K562 (cell line): Measurements from ENCODE around the gene NR1D2. TPM values are rescaled to one million over a fixed set of nuclear protein-coding genes. Genes with fewer than 3 reads are reported as not detected.

Source experiments
- ASH1L ChIP-seq: fragments of 450-650 bp; IDR thresholded peaks from 2 replicates; pipeline ENCODE4 v1.6.1; 2018; ENCODE audit warnings: borderline replicate concordance, mild to moderate bottlenecking, low read depth; ENCODE audit not compliant: partially characterized antibody
- ATF4 ChIP-seq: fragments of 450-650 bp; formaldehyde crosslinking; IDR thresholded peaks from 2 replicates; pipeline ENCODE4 v1.4.0; 2022; ENCODE audit warnings: mild to moderate bottlenecking, moderate library complexity
- BMI1 ChIP-seq: fragments of 150-350 bp; IDR thresholded peaks from 2 replicates; pipeline ENCODE4 v1.6.1; 2014; ENCODE audit warnings: low read length
- CEBPG ChIP-seq, 3 experiments: fragments of 200-800 bp in 1 of 3; sonication (Bioruptor generic) in 1 of 3; sonication (generic) in 1 of 3; formaldehyde crosslinking in 1 of 3; IDR thresholded peaks in 2 of 3; conservative IDR thresholded peaks in 1 of 3; 2 replicates each; pipeline versions ENCODE4 v1.6.1 to v1.8.0; 2016 to 2022; ENCODE audit warnings: missing compliant biosample characterization in 2 of 3, missing genetic modification characterization in 2 of 3, mild to moderate bottlenecking in 1 of 3, missing genetic modification reagents in 1 of 3
- FOSL1 ChIP-seq: fragments of 200-800 bp; sonication (Bioruptor generic); conservative IDR thresholded peaks from 2 replicates; pipeline ENCODE4 v1.6.1; 2016; ENCODE audit warnings: missing genetic modification characterization, missing compliant biosample characterization
- JUN ChIP-seq, 2 experiments: sonication (generic) in 1 of 2; formaldehyde crosslinking in 1 of 2; IDR thresholded peaks; 2 replicates each; pipeline versions ENCODE4 v1.6.1 to v1.8.0; 2012 to 2022; ENCODE audit warnings: borderline replicate concordance in 2 of 2, mild to moderate bottlenecking in 2 of 2, improper control_type of control experiment in 1 of 2, low read depth in 1 of 2, low read length in 1 of 2, missing genetic modification reagents in 1 of 2
- KLF13 ChIP-seq: fragments of 450-650 bp; IDR thresholded peaks from 2 replicates; pipeline ENCODE4 v1.6.1; 2016; ENCODE audit warnings: missing genetic modification characterization, low read depth, mild to moderate bottlenecking, missing compliant biosample characterization, moderate library complexity, borderline replicate concordance
- KLF6 ChIP-seq: fragments of 250-450 bp; sonication (Bioruptor Pico); IDR thresholded peaks from 2 replicates; pipeline ENCODE4 v1.4.0; 2020; ENCODE audit warnings: mild to moderate bottlenecking, moderate library complexity, borderline replicate concordance
- MCM2 ChIP-seq: fragments of 450-650 bp; IDR thresholded peaks from 2 replicates; pipeline ENCODE4 v1.6.1; 2017; ENCODE audit warnings: low read depth, mild to moderate bottlenecking
- NFXL1 ChIP-seq: fragments of 450-650 bp; formaldehyde crosslinking; IDR thresholded peaks from 2 replicates; pipeline ENCODE4 v1.4.0; 2021; ENCODE audit warnings: mild to moderate bottlenecking
- PCBP2 ChIP-seq: fragments of 200-400 bp; formaldehyde crosslinking; IDR thresholded peaks from 2 replicates; pipeline ENCODE4 v1.6.1; 2018; ENCODE audit warnings: low read length, low read depth, mild to moderate bottlenecking, moderate library complexity; ENCODE audit not compliant: poor library complexity, severe bottlenecking
- SIN3B ChIP-seq: fragments of 450-650 bp; IDR thresholded peaks from 2 replicates; pipeline ENCODE4 v1.6.1; 2017; ENCODE audit warnings: low read depth, mild to moderate bottlenecking, moderate library complexity
- SMAD2 ChIP-seq: fragments of 150-350 bp; IDR thresholded peaks from 2 replicates; pipeline ENCODE4 v1.6.1; 2014; ENCODE audit warnings: low read depth, mild to moderate bottlenecking, low read length
- SMARCE1 ChIP-seq: fragments of 450-650 bp; IDR thresholded peaks from 2 replicates; pipeline ENCODE4 v1.7.1; 2016; ENCODE audit warnings: mild to moderate bottlenecking
- STAT5A ChIP-seq: IDR thresholded peaks from 2 replicates; pipeline ENCODE4 v1.6.1; 2012; ENCODE audit warnings: low read length, inconsistent platforms, borderline replicate concordance
- SUPT5H ChIP-seq: fragments of 450-650 bp; IDR thresholded peaks from 2 replicates; pipeline ENCODE4 v1.6.1; 2016
- TEAD4 ChIP-seq, 2 experiments: sonication (generic) in 1 of 2; formaldehyde crosslinking in 1 of 2; IDR thresholded peaks; 2 replicates each; pipeline versions ENCODE4 v1.6.1 to v1.8.0; 2012 to 2022; ENCODE audit warnings: borderline replicate concordance in 1 of 2, inconsistent platforms in 1 of 2, low read length in 1 of 2, mild to moderate bottlenecking in 1 of 2, missing genetic modification reagents in 1 of 2
- XRCC4 ChIP-seq: IDR thresholded peaks from one replicate; pipeline ENCODE4 v1.6.1; 2011; ENCODE audit not compliant: insufficient read depth, insufficient read length; ENCODE audit errors: extremely low read depth
- ZFP36 ChIP-seq: fragments of 150-350 bp; IDR thresholded peaks from 2 replicates; pipeline ENCODE4 v1.6.1; 2018; ENCODE audit warnings: low read length, low read depth; ENCODE audit not compliant: partially characterized antibody
- ZNF140 ChIP-seq: fragments of 250-450 bp; sonication (Bioruptor Pico); IDR thresholded peaks from 2 replicates; pipeline ENCODE4 v1.8.0; 2021; ENCODE audit warnings: moderate library complexity, mild to moderate bottlenecking, inconsistent platforms
- ZNF146 ChIP-seq: IDR thresholded peaks from one replicate; pipeline ENCODE4 v1.6.1; 2018; ENCODE audit warnings: missing compliant biosample characterization; ENCODE audit not compliant: unreplicated experiment
- ZNF175 ChIP-seq: fragments of 200-800 bp; sonication (Bioruptor generic); IDR thresholded peaks from 2 replicates; pipeline ENCODE4 v1.6.1; 2016; ENCODE audit warnings: low read depth, mild to moderate bottlenecking, missing genetic modification characterization, missing compliant biosample characterization
- ZNF764 ChIP-seq: fragments of 250-450 bp; sonication (Bioruptor Pico); IDR thresholded peaks from 2 replicates; pipeline ENCODE4 v1.4.0; 2020; ENCODE audit warnings: low read depth, mild to moderate bottlenecking, moderate library complexity
- polyA plus RNA-seq, 8 experiments: library from polyadenylated mRNA; depleted of rRNA in 4 of 8; stranded (reverse) in 5 of 8; unstranded in 3 of 8; fragments of >200 nt; fragmentation: Nextera tagmentation in 2 of 8; fragmentation: Illumina TruSeq in 1 of 8; extraction: Ambion mirVana in 2 of 8; extraction: Trizol in 1 of 8; gene quantifications; 2 replicates each; pipeline versions ENCODE4 v1.2.1 to v1.2.3, GENCODE V29; 2011 to 2014; ENCODE audit warnings: inconsistent platforms in 1 of 8, missing spikeins in 1 of 8
- total RNA-seq, 7 experiments: library from RNA; depleted of rRNA in 6 of 7; stranded (reverse); fragments of >200 nt in 6 of 7; fragmentation: Illumina TruSeq in 2 of 7; extraction: Trizol in 2 of 7; gene quantifications; 2 replicates each; pipeline versions ENCODE4 v1.2.1 to v1.2.3, GENCODE V29; 2011 to 2021; ENCODE audit warnings: low replicate concordance in 1 of 7
- TF ChIP-seq, protein P1 (sequence below): fragments of 250-450 bp; sonication (Bioruptor Pico); IDR thresholded peaks from 2 replicates; pipeline ENCODE4 v1.5.0; 2021; ENCODE audit warnings: mild to moderate bottlenecking, borderline replicate concordance

Gene NR1D2
- total and polyA plus RNA-seq, 9 of the 15 experiments (the other 6 are each of a cell fraction or from before 2014, with no cell fraction given): 1.2 to 5.5 (median 2.9) TPM

- no peak; the same call in 1 of the 2 replicates for TF ChIP-seq FOSL1 (tag)
- no peak for TF ChIP-seq PCBP2
- TF ChIP-seq KLF13 (tag): peak; percentile 81
- TF ChIP-seq NFXL1: peak; percentile 48; the same call in 1 of the 2 replicates
- no peak; the same call in 1 of the 2 replicates for TF ChIP-seq ZNF175 (CRISPR knock-in tag)
- TF ChIP-seq ATF4 (CRISPR knock-in tag): peak; percentile 36; the same call in 1 of the 2 replicates
- no peak for TF ChIP-seq BMI1
- TF ChIP-seq CEBPG (CRISPR knock-in tag; IDR thresholded peaks at IDR 0.05): no peak
- TF ChIP-seq CEBPG (tag; conservative IDR thresholded peaks at IDR 0.05 in 1 of 2, IDR thresholded peaks at IDR 0.05 in 1 of 2): no peak
- no peak for TF ChIP-seq XRCC4
- no peak for TF ChIP-seq MCM2
- no peak for TF ChIP-seq SMAD2
- no peak for TF ChIP-seq ZNF140
- TF ChIP-seq SMARCE1: no peak
- peak; percentile 63; the same call in 1 of the 2 replicates for TF ChIP-seq JUN (IDR thresholded peaks at IDR 0.05; ENCODE audit: borderline replicate concordance, low read depth, low read length)
- TF ChIP-seq JUN (CRISPR knock-in tag; IDR thresholded peaks at IDR 0.05; ENCODE audit: borderline replicate concordance): no peak
- peak; percentile 100 for TF ChIP-seq SUPT5H
- TF ChIP-seq SIN3B: peak; percentile 76; the same call in 1 of the 2 replicates
- no peak; the same call in 1 of the 2 replicates for TF ChIP-seq TEAD4 (IDR thresholded peaks at IDR 0.05; ENCODE audit: low read length)
- no peak for TF ChIP-seq TEAD4 (CRISPR knock-in tag; IDR thresholded peaks at IDR 0.05; ENCODE audit: borderline replicate concordance)
- TF ChIP-seq ZNF764 (CRISPR knock-in tag): no peak
- TF ChIP-seq, protein P1, sequence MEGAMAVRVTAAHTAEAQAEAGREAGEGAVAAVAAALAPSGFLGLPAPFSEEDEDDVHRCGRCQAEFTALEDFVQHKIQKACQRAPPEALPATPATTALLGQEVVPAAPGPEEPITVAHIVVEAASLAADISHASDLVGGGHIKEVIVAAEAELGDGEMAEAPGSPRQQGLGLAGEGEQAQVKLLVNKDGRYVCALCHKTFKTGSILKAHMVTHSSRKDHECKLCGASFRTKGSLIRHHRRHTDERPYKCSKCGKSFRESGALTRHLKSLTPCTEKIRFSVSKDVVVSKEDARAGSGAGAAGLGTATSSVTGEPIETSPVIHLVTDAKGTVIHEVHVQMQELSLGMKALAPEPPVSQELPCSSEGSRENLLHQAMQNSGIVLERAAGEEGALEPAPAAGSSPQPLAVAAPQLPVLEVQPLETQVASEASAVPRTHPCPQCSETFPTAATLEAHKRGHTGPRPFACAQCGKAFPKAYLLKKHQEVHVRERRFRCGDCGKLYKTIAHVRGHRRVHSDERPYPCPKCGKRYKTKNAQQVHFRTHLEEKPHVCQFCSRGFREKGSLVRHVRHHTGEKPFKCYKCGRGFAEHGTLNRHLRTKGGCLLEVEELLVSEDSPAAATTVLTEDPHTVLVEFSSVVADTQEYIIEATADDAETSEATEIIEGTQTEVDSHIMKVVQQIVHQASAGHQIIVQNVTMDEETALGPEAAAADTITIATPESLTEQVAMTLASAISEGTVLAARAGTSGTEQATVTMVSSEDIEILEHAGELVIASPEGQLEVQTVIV (CRISPR knock-in tag): peak; percentile 54; the same call in 1 of the 2 replicates
- TF ChIP-seq ASH1L: no peak
- peak; percentile 53; the same call in 1 of the 2 replicates for TF ChIP-seq KLF6
- TF ChIP-seq ZNF146 (CRISPR knock-in tag): peak; percentile 13
- no peak; the same call in 1 of the 2 replicates for TF ChIP-seq STAT5A
- no peak for TF ChIP-seq ZFP36
These were observed 28.0 kb upstream of the NR1D2 start, which contains the start of the genes NKIRAS1 and RPL15 (continued) for GRCh38 chr3:23916886-23917678.
